Heart right ventricle (tissue), 16 donors: ENCODE data around the gene SLC8A1. TPM values are rescaled to one million over a fixed set of nuclear protein-coding genes. Genes with fewer than 3 reads are reported as not detected.
A peak's percentile ranks its signal among the peaks of the same experiment; 100 is the strongest.

ENCODE experiments used
- ATAC-seq, 8 donors: fragments of 200-7000 bp; cut with Tn5 transposase; one replicate each; pipeline ENCODE4 v1.9.1; 2020; ENCODE audit warnings: mild to moderate bottlenecking in 8 of 8, moderate library complexity in 8 of 8, moderate number of reproducible peaks in 1 of 8
- DNase-seq, 2 donors: peaks; one replicate each; pipeline ENCODE4 v3.0.0-alpha.2; 2020
- H3K27ac ChIP-seq, 10 donors: fragments of 200-600 bp; sonication (generic) in 2 of 10; one replicate each; pipeline versions ENCODE4 v1.5.0 to v1.8.0; 2020 to 2022; ENCODE audit warnings: mild to moderate bottlenecking in 3 of 10
- H3K27me3 ChIP-seq, 7 donors: fragments of 200-600 bp; one replicate each; pipeline ENCODE4 v1.8.0; 2021 to 2022; ENCODE audit warnings: mild to moderate bottlenecking in 2 of 7
- H3K36me3 ChIP-seq, 9 donors: fragments of 200-600 bp; sonication (generic) in 1 of 9; one replicate each; pipeline versions ENCODE4 v1.5.0 to v1.8.0; 2020 to 2022; ENCODE audit warnings: mild to moderate bottlenecking in 2 of 9
- H3K4me1 ChIP-seq, 9 donors: fragments of 200-600 bp; sonication (generic) in 1 of 9; one replicate each; pipeline versions ENCODE4 v1.5.0 to v1.8.0; 2020 to 2022; ENCODE audit warnings: mild to moderate bottlenecking in 4 of 9
- H3K4me3 ChIP-seq, 10 donors: fragments of 200-600 bp; sonication (generic) in 2 of 10; one replicate each; pipeline versions ENCODE4 v1.5.0 to v1.8.0; 2020 to 2022; ENCODE audit warnings: mild to moderate bottlenecking in 7 of 10, moderate library complexity in 2 of 10
- H3K9me3 ChIP-seq, 11 donors: fragments of 200-600 bp in 10 of 11; sonication (generic) in 2 of 11; one replicate each; pipeline versions ENCODE4 v1.5.0 to v1.8.0; 2013 to 2022; ENCODE audit warnings: mild to moderate bottlenecking in 2 of 11, control low read depth in 1 of 11, moderate library complexity in 1 of 11
- WGBS, 2 donors: extraction: QIAGEN DNeasy Blood & Tissue Kit; methylation state at CpG; one replicate each; pipeline ENCODE4 v1.1.7; 2013; ENCODE audit warnings: inconsistent platforms in 1 of 2; 5-methylcytosine and 5-hydroxymethylcytosine counted together
- intact Hi-C, 10 donors: fragments of 100-400 bp; cut with DNase I; formaldehyde crosslinking; loops; one replicate each; pipeline versions ENCODE4 v1.11.1 to v1.14.2; 2022
- polyA plus RNA-seq, 2 donors: library from polyadenylated mRNA; stranded (reverse); fragments of 200-250 nt; gene quantifications; one replicate each; pipeline ENCODE4 v1.2.3, GENCODE V29; 2013
- total RNA-seq, 10 donors: library from RNA; stranded (reverse); fragmentation: NEBNext Ultra II Directional in 3 of 10; extraction: Animal tissue kit (Norgen Biotek cat#: 25700) in 3 of 10; gene quantifications; one replicate each; pipeline versions ENCODE4 v1.2.1 to v1.2.4, GENCODE V29; 2021 to 2023
- TF ChIP-seq, protein P1 (sequence below), 9 donors: fragments of 200-600 bp; sonication (generic) in 2 of 9; IDR thresholded peaks; one replicate each; pipeline versions ENCODE4 v1.5.0 to v1.8.0; 2021 to 2022; ENCODE audit warnings: antibody characterized with exemption in 9 of 9, mild to moderate bottlenecking in 5 of 9, moderate library complexity in 1 of 9
- donor health status: Arrhythmogenic right ventricular cardiomyopathy.
- donor health status: ischemic (EF 13 %, LVEDD 7.1; RV severe dilation, severe dysfunction).
- donor health status: healthy with polysubstance abuse.
- donor health status: DM: no; HTN: yes; CAD: no.
- donor health status: DM: no; HTN: no; CAD: no.
- donor health status: ischemic (EF 25% LVEDD 6.9; RV normal size, moderate dysfunction).
- donor health status: ischemic (EF 25% LVEDD 5.7; RV mildly dilated, moderate dysfunction).
- donor health status: healthy.
- donor health status: DM: yes; HTN: yes; CAD: no.
- donor health status: Ischemic cardiomyopathy.
- donor health status: ischemic (EF 35%, LVEDD 5.7; RV mildly dilated, moderate dysfunction).
- donor health status: nonischemic (EF 11% LVEDD 7.7; RV severe dilation, severe dysfunction).
- donor health status: DM: yes; HTN: yes; CAD: no.
- donor health status: PGD.
- donor health status: ischemic (EF 29% LVEDD 5.4; RV normal size, mild dysfunction).
- donor health status: nonischemic (EF 23%, LVEDD 6.1; RV moderate dilation, normal function).

The SLC8A1 gene
- total and polyA plus RNA-seq, 12 donors, result 11.1 to 1,497 (median 1,067) TPM

DNA sequence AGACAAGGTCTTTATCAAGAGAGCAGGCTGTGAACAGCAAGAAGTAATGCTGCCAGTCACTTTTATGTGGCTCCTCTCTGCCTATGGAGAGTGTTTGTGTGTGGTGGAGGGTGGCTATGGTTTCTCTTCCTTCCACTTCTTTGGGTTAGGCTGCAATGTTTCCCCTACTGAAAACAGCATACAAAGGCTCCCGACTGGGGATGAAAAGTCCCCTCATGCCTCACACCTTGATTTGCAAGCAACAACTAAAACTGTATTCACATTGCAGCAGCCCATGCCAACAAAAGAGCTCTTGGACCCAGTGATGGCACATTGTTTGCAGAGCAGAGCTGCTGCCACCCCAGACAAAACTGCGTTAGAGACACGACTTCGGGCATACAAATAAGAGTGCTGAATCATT is 301.6 kb downstream of the SLC8A1 start:
- Histone ChIP-seq H3K4me1 (peaks cover 0 to 47% (median 5%) of the 10 kb centered on the region in 9 donors), H3K36me3 (peaks cover 0 to 78% (median 0%) of the 10 kb centered on the region in 9 donors), H3K27me3 (no peaks in the 10 kb centered on the region), H3K27ac (peak overlapping the region in 1 of 10 donors; percentile 0), H3K4me3 (no peak overlapping the region), H3K9me3 (no peaks in the 10 kb centered on the region)
- WGBS, 2 donors, result 74 to 84% methylated on average over 4 of the region's 4 CpGs
- DNase-seq (no peak), ATAC-seq (peak in 2 of 8 donors; percentile 23 to 27)
- TF ChIP-seq, protein P1, sequence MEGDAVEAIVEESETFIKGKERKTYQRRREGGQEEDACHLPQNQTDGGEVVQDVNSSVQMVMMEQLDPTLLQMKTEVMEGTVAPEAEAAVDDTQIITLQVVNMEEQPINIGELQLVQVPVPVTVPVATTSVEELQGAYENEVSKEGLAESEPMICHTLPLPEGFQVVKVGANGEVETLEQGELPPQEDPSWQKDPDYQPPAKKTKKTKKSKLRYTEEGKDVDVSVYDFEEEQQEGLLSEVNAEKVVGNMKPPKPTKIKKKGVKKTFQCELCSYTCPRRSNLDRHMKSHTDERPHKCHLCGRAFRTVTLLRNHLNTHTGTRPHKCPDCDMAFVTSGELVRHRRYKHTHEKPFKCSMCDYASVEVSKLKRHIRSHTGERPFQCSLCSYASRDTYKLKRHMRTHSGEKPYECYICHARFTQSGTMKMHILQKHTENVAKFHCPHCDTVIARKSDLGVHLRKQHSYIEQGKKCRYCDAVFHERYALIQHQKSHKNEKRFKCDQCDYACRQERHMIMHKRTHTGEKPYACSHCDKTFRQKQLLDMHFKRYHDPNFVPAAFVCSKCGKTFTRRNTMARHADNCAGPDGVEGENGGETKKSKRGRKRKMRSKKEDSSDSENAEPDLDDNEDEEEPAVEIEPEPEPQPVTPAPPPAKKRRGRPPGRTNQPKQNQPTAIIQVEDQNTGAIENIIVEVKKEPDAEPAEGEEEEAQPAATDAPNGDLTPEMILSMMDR (IDR thresholded peaks at IDR 0.05), result no peak
- intact Hi-C loops, result no loop called here

DNA sequence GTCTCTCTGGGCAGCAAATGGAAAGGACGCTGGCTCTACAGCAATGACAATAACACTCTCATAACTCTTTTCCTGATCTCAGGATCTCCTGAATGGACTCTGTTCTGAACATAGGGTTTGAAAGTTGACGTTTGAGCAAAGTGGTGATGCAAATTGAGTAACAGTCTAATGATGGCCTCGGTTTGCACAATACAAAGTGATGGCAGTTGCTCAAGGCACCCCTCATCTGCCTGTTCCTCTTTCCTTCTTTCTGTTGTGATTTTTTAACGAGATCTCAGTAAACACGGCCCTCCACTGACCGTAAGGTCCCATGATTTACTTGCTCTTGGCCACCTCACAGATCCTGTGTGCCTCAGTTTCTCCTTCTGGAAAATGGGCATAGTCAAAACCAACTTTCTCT is 303.6 kb downstream of the SLC8A1 start:
- WGBS, 2 donors, result 80 to 83% methylated on average over 6 of the region's 6 CpGs
- ATAC-seq, result no peak
- no peak for DNase-seq
- H3K27ac ChIP-seq, result no peak overlapping the region
- peaks cover 0 to 40% (median 5%) of the 10 kb centered on the region in 9 donors for H3K4me1 ChIP-seq
- peaks cover 0 to 82% (median 0%) of the 10 kb centered on the region in 9 donors for H3K36me3 ChIP-seq
- no peak overlapping the region for H3K4me3 ChIP-seq
- TF ChIP-seq, protein P1 (IDR thresholded peaks at IDR 0.05), result no peak
- intact Hi-C loops, result no loop called here
- no peaks in the 10 kb centered on the region for H3K27me3 ChIP-seq
- no peaks in the 10 kb centered on the region for H3K9me3 ChIP-seq

DNA sequence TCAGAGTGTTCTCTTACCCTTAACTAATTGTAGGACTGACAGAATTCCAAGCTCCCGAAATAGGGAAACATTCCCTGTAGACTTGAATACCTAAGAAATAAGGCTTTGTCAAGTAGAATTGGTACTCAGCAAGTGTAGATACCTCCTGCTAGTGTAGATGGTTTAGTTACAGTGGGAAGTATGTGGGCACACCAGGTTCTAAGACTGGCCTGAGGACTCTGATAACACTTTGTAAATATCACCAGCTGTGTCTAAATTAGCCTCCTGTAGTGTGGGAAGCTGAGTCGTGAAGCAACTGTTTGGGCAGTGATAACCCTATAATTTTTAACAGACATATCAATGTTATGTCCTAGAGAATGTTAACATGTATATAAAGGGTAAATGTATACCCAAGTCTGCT is 304.5 kb downstream of the SLC8A1 start:
- TF ChIP-seq, protein P1 (IDR thresholded peaks at IDR 0.05), result no peak
- DNase-seq (no peak), ATAC-seq (peak in 6 of 8 donors; percentile 35 to 73 (median 44))
- 46 to 53% methylated on average over 2 of the region's 2 CpGs for WGBS, 2 donors
- peaks cover 0 to 82% (median 0%) of the 10 kb centered on the region in 9 donors for H3K36me3 ChIP-seq
- peak overlapping the region in 1 of 10 donors; percentile 33 for H3K27ac ChIP-seq
- H3K27me3 ChIP-seq, result no peaks in the 10 kb centered on the region
- H3K4me3 ChIP-seq, result no peak overlapping the region
- H3K9me3 ChIP-seq, result no peaks in the 10 kb centered on the region
- intact Hi-C loops, result no loop called here
- H3K4me1 ChIP-seq, result peaks cover 0 to 38% (median 0%) of the 10 kb centered on the region in 9 donors

DNA sequence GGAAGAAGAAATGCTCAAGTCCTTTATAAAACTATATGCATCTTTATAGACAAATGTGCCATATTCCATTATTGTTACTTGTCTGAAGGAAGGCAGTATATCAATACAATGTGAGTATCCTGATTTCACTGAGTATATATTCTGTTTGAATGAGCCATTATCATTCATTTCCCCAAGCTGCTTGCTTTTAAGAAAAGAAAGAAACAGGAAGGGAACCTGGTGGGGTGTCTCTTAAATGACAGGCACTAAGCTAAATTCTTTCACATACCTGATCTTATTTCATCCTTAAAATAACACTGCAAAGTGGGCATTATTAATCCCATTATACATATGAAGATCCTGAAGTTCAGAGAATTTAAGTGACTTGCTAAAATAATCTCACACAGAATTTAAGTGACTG is 307.9 kb downstream of the SLC8A1 start:
- no peak overlapping the region for H3K27ac ChIP-seq
- H3K36me3 ChIP-seq, result peaks cover 0 to 94% (median 13%) of the 10 kb centered on the region in 9 donors
- TF ChIP-seq, protein P1 (IDR thresholded peaks at IDR 0.05), result no peak
- intact Hi-C loops, result no loop called here
- DNase-seq (no peak), ATAC-seq (no peak)
- no peak overlapping the region for H3K4me3 ChIP-seq
- no peaks in the 10 kb centered on the region for H3K27me3 ChIP-seq
- peaks cover 0 to 25% (median 0%) of the 10 kb centered on the region in 9 donors for H3K4me1 ChIP-seq
- no peaks in the 10 kb centered on the region for H3K9me3 ChIP-seq
